K562 (cell line): ENCODE data around the gene YPEL1. TPM values are rescaled to one million over a fixed set of nuclear protein-coding genes. Genes with fewer than 3 reads are reported as not detected.

Source experiments
- CAMTA2 ChIP-seq: fragments of 250-450 bp; sonication (Bioruptor Pico); conservative IDR thresholded peaks from 2 replicates; pipeline ENCODE4 v1.5.1; 2022
- CTBP1 ChIP-seq: fragments of 450-650 bp; IDR thresholded peaks from 2 replicates; pipeline ENCODE4 v1.6.1; 2016; ENCODE audit warnings: borderline replicate concordance
- DPF2 ChIP-seq: fragments of 450-650 bp; IDR thresholded peaks from 2 replicates; pipeline ENCODE4 v1.6.1; 2016
- EZH2 ChIP-seq: IDR thresholded peaks from 2 replicates; pipeline ENCODE4 v1.6.1; 2012; ENCODE audit warnings: low read depth, mild to moderate bottlenecking, inconsistent platforms, low read length, borderline replicate concordance
- HCFC1 ChIP-seq: IDR thresholded peaks from 2 replicates; pipeline ENCODE4 v1.6.1; 2012; ENCODE audit warnings: low read depth, low read length, improper control_type of control experiment
- NUFIP1 ChIP-seq: fragments of 450-650 bp; IDR thresholded peaks from 2 replicates; pipeline ENCODE4 v1.6.1; 2018; ENCODE audit not compliant: partially characterized antibody
- PTTG1 ChIP-seq: fragments of 450-650 bp; IDR thresholded peaks from 2 replicates; pipeline ENCODE4 v1.6.1; 2016; ENCODE audit warnings: low read depth, mild to moderate bottlenecking, missing genetic modification characterization, missing compliant biosample characterization
- SMARCC2 ChIP-seq: fragments of 450-650 bp; IDR thresholded peaks from 2 replicates; pipeline ENCODE4 v1.6.1; 2017; ENCODE audit warnings: antibody characterized with exemption, moderate library complexity, mild to moderate bottlenecking, low read depth
- ZBTB17 ChIP-seq: fragments of 450-650 bp; formaldehyde crosslinking; IDR thresholded peaks from 2 replicates; pipeline ENCODE4 v1.4.0; 2020; ENCODE audit warnings: mild to moderate bottlenecking
- ZBTB8A ChIP-seq: fragments of 450-650 bp; IDR thresholded peaks from 2 replicates; pipeline ENCODE4 v1.6.1; 2018; ENCODE audit warnings: mild to moderate bottlenecking, moderate library complexity; ENCODE audit not compliant: partially characterized antibody
- ZNF445 ChIP-seq: fragments of 250-450 bp; sonication (Bioruptor Pico); IDR thresholded peaks from 2 replicates; pipeline ENCODE4 v1.4.0; 2020; ENCODE audit warnings: low read depth, mild to moderate bottlenecking, moderate library complexity
- ZNF707 ChIP-seq: fragments of 250-450 bp; sonication (Bioruptor Pico); conservative IDR thresholded peaks from 2 replicates; pipeline ENCODE4 v1.8.0; 2022; ENCODE audit warnings: inconsistent platforms, mild to moderate bottlenecking, moderate library complexity
- ZNF79 ChIP-seq: fragments of 250-450 bp; sonication (Bioruptor Pico); IDR thresholded peaks from 2 replicates; pipeline ENCODE4 v1.4.0; 2020; ENCODE audit warnings: low read depth, mild to moderate bottlenecking, moderate library complexity
- ZNF830 ChIP-seq: fragments of 250-450 bp; sonication (Bioruptor Pico); IDR thresholded peaks from 2 replicates; pipeline ENCODE4 v1.5.0; 2021; ENCODE audit warnings: mild to moderate bottlenecking
- polyA plus RNA-seq, 8 experiments: library from polyadenylated mRNA; depleted of rRNA in 4 of 8; stranded (reverse) in 5 of 8; unstranded in 3 of 8; fragments of >200 nt; fragmentation: Nextera tagmentation in 2 of 8; fragmentation: Illumina TruSeq in 1 of 8; extraction: Ambion mirVana in 2 of 8; extraction: Trizol in 1 of 8; gene quantifications; 2 replicates each; pipeline versions ENCODE4 v1.2.1 to v1.2.3, GENCODE V29; 2011 to 2014; ENCODE audit warnings: inconsistent platforms in 1 of 8, missing spikeins in 1 of 8
- total RNA-seq, 7 experiments: library from RNA; depleted of rRNA in 6 of 7; stranded (reverse); fragments of >200 nt in 6 of 7; fragmentation: Illumina TruSeq in 2 of 7; extraction: Trizol in 2 of 7; gene quantifications; 2 replicates each; pipeline versions ENCODE4 v1.2.1 to v1.2.3, GENCODE V29; 2011 to 2021; ENCODE audit warnings: low replicate concordance in 1 of 7
- TF ChIP-seq, protein P1 (sequence below), 2 experiments: fragments of 450-650 bp; IDR thresholded peaks; 2 replicates each; pipeline ENCODE4 v1.6.1; 2018; ENCODE audit warnings: mild to moderate bottlenecking in 2 of 2, low read depth in 1 of 2; ENCODE audit not compliant: partially characterized antibody in 2 of 2
- TF ChIP-seq, protein P2 (sequence below): fragments of 450-650 bp; IDR thresholded peaks from 2 replicates; pipeline ENCODE4 v1.6.1; 2016; ENCODE audit warnings: antibody characterized with exemption
- TF ChIP-seq, protein P3 (sequence below): fragments of 250-450 bp; sonication (Bioruptor Pico); IDR thresholded peaks from 2 replicates; pipeline ENCODE4 v1.4.0; 2020; ENCODE audit warnings: borderline replicate concordance
- TF ChIP-seq, protein P4 (sequence below): sonication (generic); IDR thresholded peaks from 2 replicates; pipeline ENCODE4 v1.6.1; 2016

The YPEL1 gene
- total and polyA plus RNA-seq, 9 of the 15 experiments (the other 6 are each of a cell fraction or from before 2014, with no cell fraction given): 0.07 to 2.2 (median 0.46) TPM

DNA sequence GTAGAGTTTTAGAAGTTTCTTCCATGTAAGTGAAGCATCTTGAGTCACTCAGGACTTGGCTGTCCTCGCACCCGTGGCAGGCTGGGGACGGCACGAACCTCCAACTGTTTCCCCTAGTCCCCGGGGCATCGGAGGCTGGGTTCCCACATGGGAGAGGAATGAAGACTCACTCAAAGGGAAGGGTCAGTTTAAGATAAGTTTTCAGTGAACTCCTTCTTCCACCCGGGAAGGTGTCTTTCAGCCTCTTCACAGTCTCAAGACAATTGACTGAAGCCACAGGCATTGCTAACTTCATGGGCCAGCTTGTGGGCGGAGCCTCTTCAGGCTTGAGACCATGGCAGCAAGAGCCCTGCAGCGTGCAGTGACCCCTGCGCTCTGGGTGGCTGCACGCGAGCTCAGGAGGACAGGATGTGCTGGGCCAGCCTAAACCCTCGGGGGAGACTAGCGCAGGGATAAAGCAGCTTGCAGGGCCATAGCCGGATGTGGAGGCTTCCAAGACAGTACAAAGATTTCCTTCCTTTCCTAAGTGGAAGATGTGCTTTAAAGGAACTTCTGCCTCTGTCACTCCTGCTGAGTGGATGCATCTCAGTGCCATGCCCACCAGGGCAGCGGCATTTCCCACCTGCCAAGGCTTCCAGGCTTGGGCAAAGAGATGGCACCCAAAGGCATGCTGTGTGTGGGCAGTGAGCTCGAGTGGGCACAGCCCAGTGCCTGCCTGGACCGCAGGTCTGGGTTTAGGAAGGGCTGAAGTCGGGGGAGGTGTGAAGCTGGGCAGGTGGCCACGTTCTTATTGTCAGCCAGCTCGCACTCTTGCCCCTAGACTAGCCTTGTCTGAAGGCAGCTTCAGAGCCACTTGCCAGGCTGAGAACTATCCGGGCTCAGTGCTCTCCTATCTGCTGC lies 36.9 kb downstream of the YPEL1 start (continued):
- TF ChIP-seq, protein P1, sequence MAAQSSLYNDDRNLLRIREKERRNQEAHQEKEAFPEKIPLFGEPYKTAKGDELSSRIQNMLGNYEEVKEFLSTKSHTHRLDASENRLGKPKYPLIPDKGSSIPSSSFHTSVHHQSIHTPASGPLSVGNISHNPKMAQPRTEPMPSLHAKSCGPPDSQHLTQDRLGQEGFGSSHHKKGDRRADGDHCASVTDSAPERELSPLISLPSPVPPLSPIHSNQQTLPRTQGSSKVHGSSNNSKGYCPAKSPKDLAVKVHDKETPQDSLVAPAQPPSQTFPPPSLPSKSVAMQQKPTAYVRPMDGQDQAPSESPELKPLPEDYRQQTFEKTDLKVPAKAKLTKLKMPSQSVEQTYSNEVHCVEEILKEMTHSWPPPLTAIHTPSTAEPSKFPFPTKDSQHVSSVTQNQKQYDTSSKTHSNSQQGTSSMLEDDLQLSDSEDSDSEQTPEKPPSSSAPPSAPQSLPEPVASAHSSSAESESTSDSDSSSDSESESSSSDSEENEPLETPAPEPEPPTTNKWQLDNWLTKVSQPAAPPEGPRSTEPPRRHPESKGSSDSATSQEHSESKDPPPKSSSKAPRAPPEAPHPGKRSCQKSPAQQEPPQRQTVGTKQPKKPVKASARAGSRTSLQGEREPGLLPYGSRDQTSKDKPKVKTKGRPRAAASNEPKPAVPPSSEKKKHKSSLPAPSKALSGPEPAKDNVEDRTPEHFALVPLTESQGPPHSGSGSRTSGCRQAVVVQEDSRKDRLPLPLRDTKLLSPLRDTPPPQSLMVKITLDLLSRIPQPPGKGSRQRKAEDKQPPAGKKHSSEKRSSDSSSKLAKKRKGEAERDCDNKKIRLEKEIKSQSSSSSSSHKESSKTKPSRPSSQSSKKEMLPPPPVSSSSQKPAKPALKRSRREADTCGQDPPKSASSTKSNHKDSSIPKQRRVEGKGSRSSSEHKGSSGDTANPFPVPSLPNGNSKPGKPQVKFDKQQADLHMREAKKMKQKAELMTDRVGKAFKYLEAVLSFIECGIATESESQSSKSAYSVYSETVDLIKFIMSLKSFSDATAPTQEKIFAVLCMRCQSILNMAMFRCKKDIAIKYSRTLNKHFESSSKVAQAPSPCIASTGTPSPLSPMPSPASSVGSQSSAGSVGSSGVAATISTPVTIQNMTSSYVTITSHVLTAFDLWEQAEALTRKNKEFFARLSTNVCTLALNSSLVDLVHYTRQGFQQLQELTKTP (IDR thresholded peaks at IDR 0.05; ENCODE audit: low read depth in 1 of 2, partially characterized antibody in 2 of 2): no peak
- 0 out of 2 replicates have a peak, but pooled peaks have one; percentile 8 for TF ChIP-seq ZNF830 (CRISPR knock-in tag)
- TF ChIP-seq ZNF707 (CRISPR knock-in tag): peak; percentile 26; the same call in 1 of the 2 replicates
- TF ChIP-seq, protein P2, sequence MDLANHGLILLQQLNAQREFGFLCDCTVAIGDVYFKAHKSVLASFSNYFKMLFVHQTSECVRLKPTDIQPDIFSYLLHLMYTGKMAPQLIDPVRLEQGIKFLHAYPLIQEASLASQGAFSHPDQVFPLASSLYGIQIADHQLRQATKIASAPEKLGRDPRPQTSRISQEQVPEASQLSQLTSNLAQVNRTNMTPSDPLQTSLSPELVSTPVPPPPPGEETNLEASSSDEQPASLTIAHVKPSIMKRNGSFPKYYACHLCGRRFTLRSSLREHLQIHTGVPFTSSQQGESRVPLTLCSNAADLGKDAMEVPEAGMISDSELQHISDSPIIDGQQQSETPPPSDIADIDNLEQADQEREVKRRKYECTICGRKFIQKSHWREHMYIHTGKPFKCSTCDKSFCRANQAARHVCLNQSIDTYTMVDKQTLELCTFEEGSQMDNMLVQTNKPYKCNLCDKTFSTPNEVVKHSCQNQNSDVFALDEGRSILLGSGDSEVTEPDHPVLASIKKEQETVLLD: no peak
- TF ChIP-seq ZNF445 (CRISPR knock-in tag): 0 out of 2 replicates have a peak, but pooled peaks have one; percentile 35
- TF ChIP-seq, protein P3, sequence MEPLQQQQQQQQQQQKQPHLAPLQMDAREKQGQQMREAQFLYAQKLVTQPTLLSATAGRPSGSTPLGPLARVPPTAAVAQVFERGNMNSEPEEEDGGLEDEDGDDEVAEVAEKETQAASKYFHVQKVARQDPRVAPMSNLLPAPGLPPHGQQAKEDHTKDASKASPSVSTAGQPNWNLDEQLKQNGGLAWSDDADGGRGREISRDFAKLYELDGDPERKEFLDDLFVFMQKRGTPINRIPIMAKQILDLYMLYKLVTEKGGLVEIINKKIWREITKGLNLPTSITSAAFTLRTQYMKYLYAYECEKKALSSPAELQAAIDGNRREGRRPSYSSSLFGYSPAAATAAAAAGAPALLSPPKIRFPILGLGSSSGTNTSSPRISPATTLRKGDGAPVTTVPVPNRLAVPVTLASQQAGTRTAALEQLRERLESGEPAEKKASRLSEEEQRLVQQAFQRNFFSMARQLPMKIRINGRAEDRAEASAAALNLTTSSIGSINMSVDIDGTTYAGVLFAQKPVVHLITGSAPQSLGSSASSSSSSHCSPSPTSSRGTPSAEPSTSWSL (CRISPR knock-in tag): no peak
- TF ChIP-seq DPF2: no peak
- no peak for TF ChIP-seq NUFIP1
- no peak for TF ChIP-seq PTTG1 (tag)
- no peak for TF ChIP-seq ZBTB8A
- TF ChIP-seq CTBP1: no peak
- no peak for TF ChIP-seq ZNF79
- no peak for TF ChIP-seq EZH2
- 0 out of 2 replicates have a peak, but pooled peaks have one; percentile 10 for TF ChIP-seq CAMTA2
- no peak; the same call in 1 of the 2 replicates for TF ChIP-seq HCFC1
- TF ChIP-seq ZBTB17: no peak; the same call in 1 of the 2 replicates
- TF ChIP-seq, protein P4, sequence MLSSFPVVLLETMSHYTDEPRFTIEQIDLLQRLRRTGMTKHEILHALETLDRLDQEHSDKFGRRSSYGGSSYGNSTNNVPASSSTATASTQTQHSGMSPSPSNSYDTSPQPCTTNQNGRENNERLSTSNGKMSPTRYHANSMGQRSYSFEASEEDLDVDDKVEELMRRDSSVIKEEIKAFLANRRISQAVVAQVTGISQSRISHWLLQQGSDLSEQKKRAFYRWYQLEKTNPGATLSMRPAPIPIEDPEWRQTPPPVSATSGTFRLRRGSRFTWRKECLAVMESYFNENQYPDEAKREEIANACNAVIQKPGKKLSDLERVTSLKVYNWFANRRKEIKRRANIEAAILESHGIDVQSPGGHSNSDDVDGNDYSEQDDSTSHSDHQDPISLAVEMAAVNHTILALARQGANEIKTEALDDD: no peak
- TF ChIP-seq SMARCC2: no peak
